ENCODE results near the gene MOV10L1.

DNA sequence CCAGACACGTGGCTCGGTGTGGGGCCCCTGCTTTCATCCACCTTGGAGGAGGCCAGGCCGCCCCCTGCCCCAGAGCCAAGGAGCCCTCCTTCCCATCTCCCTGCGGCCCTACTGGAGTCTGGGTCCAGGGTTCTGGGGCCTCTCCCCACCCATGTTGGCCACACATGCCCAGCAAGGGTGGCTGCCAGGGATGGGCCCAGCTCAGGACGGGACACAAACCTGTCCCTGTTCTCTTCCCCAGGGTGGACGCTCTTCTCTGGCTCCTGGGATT lies 85.3 kb downstream of the MOV10L1 start:
- TF ChIP-seq TCF12 (IDR thresholded peaks at IDR 0.05; ENCODE audit: low read depth), result no peak
- TF ChIP-seq, protein P1, sequence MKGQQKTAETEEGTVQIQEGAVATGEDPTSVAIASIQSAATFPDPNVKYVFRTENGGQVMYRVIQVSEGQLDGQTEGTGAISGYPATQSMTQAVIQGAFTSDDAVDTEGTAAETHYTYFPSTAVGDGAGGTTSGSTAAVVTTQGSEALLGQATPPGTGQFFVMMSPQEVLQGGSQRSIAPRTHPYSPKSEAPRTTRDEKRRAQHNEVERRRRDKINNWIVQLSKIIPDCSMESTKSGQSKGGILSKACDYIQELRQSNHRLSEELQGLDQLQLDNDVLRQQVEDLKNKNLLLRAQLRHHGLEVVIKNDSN (IDR thresholded peaks at IDR 0.05), result no peak
- TF ChIP-seq CREB1 (IDR thresholded peaks at IDR 0.05; ENCODE audit: low read depth), result no peak
- no peak for TF ChIP-seq NFIC (IDR thresholded peaks at IDR 0.05)
- TF ChIP-seq, protein P2, sequence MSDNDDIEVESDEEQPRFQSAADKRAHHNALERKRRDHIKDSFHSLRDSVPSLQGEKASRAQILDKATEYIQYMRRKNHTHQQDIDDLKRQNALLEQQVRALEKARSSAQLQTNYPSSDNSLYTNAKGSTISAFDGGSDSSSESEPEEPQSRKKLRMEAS (IDR thresholded peaks at IDR 0.05), result no peak
- no peak for TF ChIP-seq TEAD4 (IDR thresholded peaks at IDR 0.05)
